Stimulated activated CD8-positive, alpha-beta memory T cell treated with anti-CD3 and anti-CD28 coated beads, Interleukin-4, amount 100 ng/mL, for 24 hours (primary cell): ENCODE measurements around the gene FBXL7.

Experiments
- DNase-seq: peaks from one replicate; pipeline ENCODE4 v3.0.0-alpha.2; 2020; ENCODE audit warnings: low read depth

FBXL7 gene

GRCh38 chr5:15674716-15675115 is 174.7 kb downstream of the FBXL7 start:
- no peak for DNase-seq

DNA sequence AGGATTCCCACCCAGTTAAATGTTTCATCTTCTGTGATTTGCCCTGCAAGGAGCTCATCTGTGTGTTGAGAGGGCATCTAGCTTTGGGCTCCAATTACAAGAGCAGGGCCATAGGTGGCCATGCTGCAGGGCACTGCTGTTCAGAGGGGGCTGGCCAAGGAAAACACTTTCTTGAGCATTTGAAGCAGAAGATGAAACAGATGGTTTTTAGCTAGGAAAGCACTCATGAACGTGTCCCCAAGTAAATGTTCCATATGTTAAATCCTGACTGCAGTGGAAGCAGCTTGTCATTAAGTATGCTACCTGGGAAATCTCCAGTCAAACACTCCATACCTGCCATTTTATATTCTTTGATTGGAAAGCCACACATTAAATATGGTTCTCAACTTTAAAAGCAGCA is 176.6 kb downstream of the FBXL7 start:
- DNase-seq: no peak

GRCh38 chr5:15679161-15679560 is 179.2 kb downstream of the FBXL7 start:
- DNase-seq: no peak

DNA sequence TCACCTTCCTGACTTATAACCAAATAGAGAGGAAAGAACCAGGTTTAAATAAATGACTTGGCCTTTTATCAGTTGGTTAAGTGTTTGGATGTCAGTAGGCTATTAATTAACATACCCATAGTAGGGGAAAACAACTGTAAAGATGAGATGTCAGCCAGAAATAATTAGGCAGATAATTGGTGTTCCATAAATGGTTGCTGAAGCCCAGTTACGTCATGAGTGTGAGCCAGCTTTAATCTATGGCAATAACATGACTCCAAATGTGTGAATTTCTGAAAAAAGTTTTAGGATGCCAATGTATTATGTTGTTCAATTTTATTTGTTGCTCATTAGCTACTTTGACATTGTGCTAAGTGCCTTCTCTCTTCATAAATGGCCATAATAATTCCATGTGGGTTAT is 180.5 kb downstream of the FBXL7 start:
- DNase-seq: no peak

GRCh38 chr5:15682122-15682521 is 182.1 kb downstream of the FBXL7 start:
- no peak for DNase-seq

- DNase-seq: no peak
These were observed 182.6 kb downstream of the FBXL7 start for GRCh38 chr5:15682566-15682965.

DNA sequence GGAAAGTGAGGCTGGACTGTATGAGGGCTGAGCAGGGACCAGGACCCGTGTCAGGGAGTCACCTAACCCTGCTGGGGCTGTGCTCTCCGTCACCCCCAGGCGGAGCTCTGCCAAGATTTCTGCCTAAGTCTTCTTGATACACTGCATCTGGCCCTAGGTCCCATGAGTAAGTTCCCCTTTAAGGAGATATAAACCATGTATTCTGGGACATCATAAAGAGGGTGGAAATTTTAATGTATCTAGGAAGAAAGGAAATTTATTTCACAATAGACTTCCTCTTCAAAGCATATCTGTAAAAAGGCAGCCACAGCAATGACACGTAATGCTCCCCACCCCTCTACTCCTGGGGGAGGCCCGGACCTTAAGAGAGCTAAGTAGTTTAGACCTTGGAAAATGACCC is 183.4 kb downstream of the FBXL7 start:
- no peak for DNase-seq

GRCh38 chr5:15687401-15687800 is 187.4 kb downstream of the FBXL7 start:
- no peak for DNase-seq

DNA sequence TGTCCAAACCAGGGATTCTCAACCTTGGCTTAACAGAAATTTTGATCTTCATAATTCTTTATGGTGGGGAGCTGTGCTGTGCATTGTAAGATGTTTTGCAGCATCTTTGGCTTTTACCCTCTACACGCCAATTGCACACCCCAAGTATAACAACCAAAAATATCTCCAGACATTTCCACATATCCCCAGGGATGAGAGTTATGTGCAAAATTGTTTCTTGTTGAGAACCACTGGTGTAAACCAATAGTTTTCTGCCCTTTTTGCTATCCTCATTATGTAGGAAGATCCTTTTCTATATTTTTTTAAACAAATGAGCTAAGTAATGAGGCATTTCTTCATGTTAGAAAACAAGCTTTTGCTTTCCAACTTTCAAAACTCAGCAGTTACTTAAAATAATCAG is 189.9 kb downstream of the FBXL7 start:
- no peak for DNase-seq

- DNase-seq: no peak
These were observed 190.6 kb downstream of the FBXL7 start for GRCh38 chr5:15690611-15691010.

DNA sequence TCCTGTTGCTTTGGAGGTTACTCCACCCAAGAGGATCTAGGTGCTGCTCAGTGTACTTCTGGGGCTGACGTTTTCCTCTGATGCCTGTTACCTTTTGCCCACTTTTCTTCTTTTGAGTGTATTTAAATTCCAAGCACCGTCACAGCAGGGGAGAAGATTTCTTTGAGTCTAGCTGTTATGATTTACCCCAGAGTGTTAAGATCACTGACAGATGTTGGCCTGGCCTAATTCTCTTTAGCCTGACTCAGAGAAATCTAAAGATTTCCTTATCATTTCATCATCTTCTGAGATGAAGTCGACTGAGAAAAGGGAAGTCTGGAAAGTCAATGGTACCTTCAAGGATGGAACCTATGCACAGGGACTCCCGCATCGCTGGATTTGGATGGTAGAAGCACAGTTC is 191.5 kb downstream of the FBXL7 start:
- DNase-seq: no peak

GRCh38 chr5:15692706-15693381 is 192.9 kb downstream of the FBXL7 start:
- no peak for DNase-seq

DNA sequence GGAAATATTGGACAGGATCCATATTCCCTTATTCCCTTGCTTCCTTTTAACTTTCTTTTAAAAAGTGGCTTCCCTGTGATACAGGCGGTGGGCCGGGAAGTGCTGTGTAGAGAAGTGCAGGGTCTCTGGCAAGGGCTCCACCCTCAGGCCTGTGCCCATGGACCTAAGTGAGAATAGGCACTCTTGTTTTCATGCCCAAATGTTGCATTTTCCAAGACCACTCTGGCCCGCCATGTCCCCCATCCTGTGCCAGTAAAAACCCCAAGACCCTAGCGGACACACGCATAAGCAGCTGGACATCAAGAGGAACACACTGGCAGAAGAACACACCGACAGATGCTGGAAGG is 193.4 kb downstream of the FBXL7 start:
- no peak for DNase-seq

DNA sequence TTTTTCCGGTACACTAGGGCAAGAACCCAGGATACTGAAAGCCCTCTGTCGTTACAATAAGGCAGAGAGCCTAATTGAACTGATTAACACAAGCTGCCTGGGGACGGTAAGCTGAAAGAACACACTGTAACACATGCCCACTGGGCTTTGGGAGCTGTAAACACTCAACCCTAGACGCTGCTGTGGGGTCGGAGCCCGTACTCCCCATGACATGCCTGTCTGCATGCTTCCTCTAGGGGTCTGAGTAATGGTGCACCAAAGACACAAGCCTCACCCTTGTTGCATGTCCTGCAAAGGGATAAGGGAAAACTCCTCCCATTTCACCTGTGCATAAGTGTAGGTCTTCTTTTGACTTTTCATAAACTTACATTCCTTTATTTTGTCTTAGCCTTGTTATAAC is 194.0 kb downstream of the FBXL7 start:
- DNase-seq: no peak

- DNase-seq: no peak
These were observed 194.8 kb downstream of the FBXL7 start for GRCh38 chr5:15694696-15695214.

DNA sequence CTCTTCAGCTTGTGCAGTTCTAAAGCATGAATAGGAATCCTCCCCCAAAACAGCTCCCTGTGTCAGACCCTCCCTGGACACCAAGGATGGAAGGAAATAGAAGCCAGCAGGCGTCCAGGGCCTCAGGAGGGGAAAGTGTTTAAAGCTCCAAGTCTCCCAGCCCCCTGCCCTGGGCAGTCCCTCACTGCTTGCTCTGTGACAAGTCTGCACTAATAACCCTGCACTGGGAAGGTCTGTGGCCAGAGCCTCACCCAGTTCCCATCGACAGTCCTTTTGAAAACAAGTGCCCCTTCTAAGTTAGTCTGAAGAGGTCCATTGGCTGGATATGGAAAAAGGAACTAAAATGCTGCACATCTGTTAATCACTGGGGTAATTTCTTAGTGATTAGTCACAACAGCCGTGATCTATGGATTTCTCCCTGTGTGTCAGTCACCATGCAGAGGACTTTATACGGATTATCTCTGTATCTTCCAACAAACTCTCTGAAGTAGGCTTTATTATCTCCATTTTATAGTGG is 195.3 kb downstream of the FBXL7 start:
- no peak for DNase-seq

GRCh38 chr5:15700373-15700772 is 200.4 kb downstream of the FBXL7 start:
- DNase-seq: no peak

DNA sequence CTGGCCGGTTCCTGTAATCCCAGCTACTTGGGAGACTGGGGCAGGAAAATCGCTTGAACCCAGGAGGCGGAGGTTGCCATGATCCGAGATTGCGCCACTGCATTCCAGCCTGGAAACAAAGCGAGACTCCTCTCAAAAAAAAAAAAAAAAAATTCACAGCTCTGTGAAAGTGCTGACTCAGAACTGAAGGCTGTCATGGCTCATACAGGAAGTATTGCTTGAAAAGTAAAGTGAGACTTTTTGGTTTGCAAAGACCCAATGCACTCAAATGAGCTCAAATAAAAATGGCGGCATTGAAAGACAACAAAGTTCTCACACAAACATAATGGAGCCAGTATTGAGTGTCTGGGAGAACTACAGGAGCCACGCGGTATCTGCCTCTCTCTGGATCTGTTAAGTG is 202.1 kb downstream of the FBXL7 start:
- DNase-seq: no peak

DNA sequence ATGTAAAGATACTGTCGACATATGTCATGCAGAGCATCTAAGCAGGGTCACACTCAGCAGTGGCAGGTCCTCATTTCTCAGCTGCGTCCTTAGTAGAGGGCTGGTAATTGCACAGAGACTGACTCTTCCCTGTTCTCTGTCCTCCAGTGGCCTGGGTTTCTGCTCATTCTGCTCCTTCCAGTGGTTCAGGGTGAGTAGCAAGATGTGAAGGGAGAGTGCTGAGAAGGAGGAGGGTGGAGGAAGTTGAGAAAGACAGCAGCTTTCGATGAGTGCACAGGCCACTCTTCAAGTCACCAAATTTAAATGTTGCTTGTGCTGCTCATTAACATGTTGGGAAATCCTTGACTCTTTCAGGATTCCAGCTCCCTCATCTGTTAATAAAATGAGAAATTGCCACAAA is 203.9 kb downstream of the FBXL7 start:
- DNase-seq: no peak

- no peak for DNase-seq
These were observed 204.5 kb downstream of the FBXL7 start for GRCh38 chr5:15704397-15704947.

GRCh38 chr5:15707631-15708030 is 207.7 kb downstream of the FBXL7 start:
- no peak for DNase-seq

GRCh38 chr5:15711892-15712291 is 211.9 kb downstream of the FBXL7 start:
- no peak for DNase-seq

DNA sequence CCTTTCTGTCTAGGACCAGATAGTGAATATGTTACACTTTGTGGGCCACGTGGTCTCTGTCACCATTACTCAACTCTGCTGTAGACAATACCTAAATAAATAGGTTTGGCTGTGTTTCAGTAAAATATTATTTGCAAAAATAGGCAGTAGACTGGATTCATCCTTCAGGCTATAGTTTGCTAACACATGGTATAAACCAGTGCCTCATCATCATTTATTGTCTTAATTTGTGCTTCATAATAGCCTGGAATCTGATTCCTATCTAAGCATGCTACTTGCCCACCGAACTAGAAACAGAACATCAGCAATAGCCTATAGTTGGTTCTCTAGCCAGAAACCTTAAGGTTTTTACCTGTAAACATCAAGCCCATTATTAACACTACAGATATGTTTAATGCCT is 215.6 kb downstream of the FBXL7 start:
- DNase-seq: no peak

DNA sequence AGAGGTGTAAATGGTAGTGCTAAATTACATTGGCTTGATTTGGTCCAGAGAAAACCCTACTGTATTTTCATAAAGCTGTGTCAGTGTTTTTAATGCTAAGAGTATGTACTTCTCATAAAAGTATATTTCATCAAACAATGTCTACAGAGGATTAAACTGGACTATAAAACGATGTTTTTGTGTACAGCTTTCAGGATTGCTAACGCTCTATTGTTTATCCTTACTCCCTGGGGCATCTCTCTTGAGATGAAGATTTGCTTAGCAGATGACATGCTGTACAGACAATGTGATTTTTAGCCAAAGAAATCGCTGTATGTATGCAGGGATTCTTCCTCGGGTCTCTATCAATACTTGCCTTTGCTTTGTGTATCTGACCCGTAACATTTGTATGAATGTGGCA is 216.0 kb downstream of the FBXL7 start:
- no peak for DNase-seq
